ENCODE results near the gene LMBRD1.
"Not testable (repeated sequence)": the region's sequence is repeated elsewhere in the genome, so short reads cannot be mapped to it uniquely, and the experiment has no call there.

The LMBRD1 gene
- 56.3 to 57.2 reads per million in 2 donors for total RNA-seq

- DNase-seq: peak; percentile 99
Measured at GRCh38 chr6:69796642-69797390, at the start of gene LMBRD1. Gene LMBRD1 (minus strand): TSS chr6:69797010. CDS start chr6:69796881, 129 bp downstream.

DNA sequence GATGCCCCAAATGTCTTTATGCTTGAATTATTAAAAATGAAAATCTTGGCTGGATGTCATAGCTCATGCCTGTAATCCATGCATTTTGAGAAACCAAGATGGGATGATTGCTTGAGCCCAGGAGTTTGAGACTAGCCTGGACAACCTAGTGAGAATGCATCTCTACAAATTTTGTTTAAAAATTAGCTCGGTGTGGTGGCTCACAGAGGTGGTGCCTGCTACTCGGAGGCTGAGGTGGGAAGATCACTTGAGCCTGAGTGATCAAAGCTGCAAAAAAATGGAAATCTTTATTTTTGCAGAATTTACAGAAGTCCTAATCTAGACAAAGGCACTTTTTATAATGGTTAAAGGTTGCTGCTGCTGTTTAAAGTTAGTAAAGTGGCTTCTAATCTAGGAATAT, 49.5 kb upstream of the LMBRD1 start:
- DNase-seq: no peak

DNA sequence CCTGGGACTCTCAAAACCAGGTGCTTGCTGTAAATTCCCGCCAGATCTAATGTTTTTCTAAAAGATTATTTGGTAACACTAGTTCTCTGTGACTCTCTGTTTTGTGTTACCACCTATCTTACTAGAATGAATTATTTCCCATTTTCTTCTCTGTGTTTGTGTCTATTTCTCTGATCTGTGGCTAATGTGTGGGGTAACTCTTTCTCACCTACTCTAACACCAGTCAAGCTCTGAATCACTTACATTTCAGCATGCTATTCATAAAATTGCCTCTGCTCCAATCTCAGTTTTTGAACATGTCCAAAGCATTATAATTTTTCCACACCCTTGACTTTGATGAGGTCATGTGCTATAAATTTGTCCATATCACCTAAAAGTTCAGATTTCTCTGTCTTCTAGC, 46.4 kb upstream of the LMBRD1 start:
- DNase-seq: no peak

- DNase-seq: no peak
Measured at GRCh38 chr6:69841862-69842261, 45.1 kb upstream of the LMBRD1 start.

DNA sequence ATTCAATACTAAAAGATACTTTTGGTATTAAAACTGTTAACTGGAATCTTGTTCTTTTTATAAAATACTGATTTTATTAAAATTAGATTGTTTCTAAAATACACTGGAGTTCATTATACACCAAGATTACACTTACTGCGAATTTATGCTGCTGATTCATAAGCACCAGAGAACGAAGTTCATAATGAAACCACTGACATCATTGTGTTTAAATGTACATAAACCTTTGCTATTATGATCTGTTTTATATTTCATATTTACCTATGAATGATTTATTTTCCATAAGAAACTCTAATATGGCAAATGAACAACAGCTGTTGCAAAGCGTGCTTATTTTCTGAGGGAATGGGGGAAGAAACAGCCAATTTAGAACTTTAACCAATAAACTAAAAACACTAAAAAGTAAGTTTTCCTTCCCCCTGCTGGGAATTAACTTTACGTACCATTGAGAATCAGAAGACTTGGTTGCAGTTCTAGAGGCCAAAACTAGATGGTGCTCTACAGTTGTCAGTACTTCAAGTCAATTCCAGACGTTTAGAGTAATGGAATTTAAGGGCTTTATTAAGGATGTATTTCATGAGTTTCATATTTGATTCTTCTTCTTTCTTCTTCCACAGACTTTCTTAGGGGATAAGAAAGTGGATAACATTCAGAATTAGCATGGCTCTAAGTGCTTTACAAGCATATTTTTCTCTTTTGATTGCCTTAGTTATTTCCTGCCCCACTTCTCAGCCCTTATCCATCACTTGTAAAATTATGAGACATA, 38.8 kb upstream of the LMBRD1 start:
- no peak for DNase-seq

GRCh38 chr6:69832558-69832957, 35.7 kb upstream of the LMBRD1 start:
- no peak for DNase-seq

GRCh38 chr6:69827276-69827893, 30.6 kb upstream of the LMBRD1 start:
- no peak for DNase-seq

DNA sequence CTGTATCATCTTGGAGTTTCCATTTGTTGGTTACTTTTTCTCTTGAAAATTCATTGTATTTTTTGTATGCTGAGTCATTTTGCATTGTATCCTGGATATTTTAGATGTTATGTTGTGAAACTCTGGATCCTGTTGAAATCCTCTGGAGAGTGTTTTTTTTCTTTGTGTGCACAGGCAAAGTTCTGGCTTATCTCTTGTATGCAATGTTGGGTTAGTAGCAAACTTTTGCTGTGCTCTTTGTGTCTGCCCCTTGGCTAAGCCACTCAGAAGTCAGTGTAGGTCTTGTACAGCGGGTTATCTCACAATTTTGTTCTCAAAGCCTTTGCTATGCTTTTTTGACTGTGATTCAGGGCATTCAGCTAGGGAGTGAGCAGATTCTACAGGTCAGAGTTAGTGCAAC, 29.1 kb upstream of the LMBRD1 start:
- DNase-seq: no peak

DNA sequence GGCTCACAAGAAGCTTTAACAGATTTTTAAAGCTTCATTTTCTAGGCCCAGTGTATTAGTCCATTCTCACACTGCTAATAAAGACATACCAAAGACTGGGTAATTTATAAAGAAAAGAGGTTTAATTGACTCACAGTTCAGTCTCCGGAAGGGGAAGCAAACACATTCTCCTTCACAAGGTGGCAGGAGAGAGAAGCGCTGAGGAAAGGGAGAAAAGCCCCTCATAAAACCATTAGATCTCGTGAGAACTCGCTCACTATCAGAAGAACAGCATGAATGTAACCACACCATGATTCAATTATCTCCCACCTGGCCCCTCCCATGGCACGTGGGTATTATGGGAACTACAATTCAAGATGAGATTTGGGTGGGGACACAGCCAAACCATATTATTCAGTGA, 27.5 kb upstream of the LMBRD1 start:
- not testable (repeated sequence) for DNase-seq

DNA sequence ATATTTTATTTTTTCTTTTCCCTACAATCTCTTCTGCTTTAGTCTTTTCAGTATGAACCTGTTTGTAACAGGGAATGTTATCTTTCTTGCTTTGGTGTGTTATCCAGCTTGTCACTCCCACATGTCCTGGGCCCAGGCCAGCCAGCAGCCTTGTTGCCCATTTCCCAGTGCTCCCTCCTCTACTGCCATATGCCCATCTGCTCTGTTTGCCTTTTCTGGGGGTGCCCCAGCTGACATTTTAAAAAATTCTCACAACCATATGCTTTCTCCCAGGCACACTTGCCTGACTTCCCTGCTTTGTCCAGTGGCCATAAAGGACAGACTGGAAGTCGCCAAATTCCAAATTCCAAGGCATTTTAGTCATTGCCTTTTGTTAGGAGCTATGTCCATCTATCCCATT, 23.6 kb upstream of the LMBRD1 start:
- no peak for DNase-seq

DNA sequence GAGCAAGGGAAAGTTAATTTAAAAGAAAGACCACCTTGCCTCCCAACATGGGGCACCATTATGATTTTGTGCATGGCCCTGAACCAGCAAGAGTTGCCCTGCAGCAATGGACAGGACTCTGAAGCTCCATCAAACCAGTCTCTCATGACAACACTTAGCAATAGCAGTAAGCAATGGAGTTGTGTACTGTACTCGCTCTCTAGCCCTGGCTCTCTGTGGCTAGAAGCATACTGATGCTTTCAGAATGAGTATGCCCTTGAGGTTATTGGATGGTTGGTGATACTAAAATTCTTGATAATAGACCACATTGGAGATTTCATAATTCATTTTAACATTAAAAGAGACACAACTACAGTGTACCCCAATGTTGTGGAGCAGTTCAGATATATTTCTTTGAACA, 23.2 kb upstream of the LMBRD1 start:
- no peak for DNase-seq

DNA sequence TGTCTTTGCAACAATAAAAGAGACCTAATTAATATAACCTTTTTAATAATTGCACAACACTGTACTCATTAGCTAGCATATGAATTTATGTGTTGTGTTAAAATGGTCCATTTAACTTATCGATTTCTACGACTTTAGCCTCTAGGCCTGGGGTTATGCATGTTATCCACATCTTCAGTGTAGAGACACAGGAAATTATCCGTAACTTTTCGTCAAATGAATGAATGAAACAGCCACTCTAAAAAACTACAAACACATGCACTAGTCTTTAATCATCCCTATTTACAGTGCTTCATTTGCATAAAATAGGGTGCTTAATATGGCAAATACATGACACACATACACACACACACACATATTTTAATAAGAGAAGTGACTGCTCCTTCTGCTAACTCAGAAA, 22.3 kb upstream of the LMBRD1 start:
- DNase-seq: no peak

- DNase-seq: no peak
Measured at GRCh38 chr6:69818223-69818930, 21.6 kb upstream of the LMBRD1 start.

DNA sequence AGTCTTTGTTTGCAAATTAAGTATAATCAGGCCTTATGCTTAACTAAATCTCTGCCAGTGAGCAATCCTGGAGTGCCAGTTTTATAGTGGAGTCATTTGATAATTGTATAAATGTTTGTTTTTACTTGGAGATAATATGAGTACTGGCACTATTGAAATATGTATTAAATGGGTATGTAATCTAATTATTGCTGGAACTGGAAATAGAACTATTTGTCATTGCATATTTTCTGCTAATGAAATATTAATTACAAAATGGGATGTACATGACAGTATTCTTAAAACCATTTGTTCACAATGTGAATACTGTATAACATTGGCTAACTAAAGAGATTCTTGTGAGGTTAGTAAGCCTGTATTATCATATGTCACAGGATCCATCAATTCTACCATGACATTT, 20.5 kb upstream of the LMBRD1 start:
- no peak for DNase-seq

GRCh38 chr6:69816569-69816968, 19.8 kb upstream of the LMBRD1 start:
- DNase-seq: no peak

DNA sequence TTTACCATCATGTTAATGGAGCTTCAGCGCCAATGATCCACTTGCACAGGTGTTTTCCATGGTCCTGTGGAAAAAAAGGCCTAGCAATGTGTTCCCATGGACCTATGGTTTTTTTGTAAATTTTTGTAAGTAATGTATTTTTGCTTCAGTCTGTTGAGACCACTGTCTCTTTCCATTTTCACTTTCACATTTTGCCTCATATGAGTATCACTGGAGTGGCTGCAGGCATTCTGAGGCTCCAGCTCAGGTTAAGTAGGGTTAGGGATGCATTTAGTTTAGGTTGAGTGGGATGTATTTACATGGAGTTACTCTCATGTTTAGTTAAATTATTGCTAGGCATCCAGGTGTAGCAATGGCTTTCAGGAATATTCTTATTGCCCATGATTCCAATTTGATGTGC, 19.2 kb upstream of the LMBRD1 start:
- DNase-seq: no peak

DNA sequence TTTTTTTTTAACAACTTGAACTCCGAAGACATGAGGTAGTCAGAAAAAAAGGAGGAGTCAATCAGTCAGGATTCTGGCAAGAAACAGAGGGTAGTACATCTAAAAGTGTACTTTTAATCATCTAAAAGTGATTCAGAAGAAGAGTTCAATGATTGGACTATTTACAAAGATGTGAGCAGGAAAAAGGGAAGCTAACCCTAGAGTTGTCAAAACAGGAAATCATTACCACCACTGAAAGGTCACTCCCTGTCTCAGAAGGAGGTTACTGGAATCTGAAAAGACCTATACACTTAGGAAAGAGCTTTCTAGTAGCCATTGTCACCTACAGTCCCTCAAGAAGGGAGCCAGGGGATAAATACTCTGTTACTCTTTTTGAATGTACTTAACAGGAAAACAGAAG, 16.7 kb upstream of the LMBRD1 start:
- no peak for DNase-seq

- DNase-seq: no peak
Measured at GRCh38 chr6:69812746-69813427, 16.1 kb upstream of the LMBRD1 start.

DNA sequence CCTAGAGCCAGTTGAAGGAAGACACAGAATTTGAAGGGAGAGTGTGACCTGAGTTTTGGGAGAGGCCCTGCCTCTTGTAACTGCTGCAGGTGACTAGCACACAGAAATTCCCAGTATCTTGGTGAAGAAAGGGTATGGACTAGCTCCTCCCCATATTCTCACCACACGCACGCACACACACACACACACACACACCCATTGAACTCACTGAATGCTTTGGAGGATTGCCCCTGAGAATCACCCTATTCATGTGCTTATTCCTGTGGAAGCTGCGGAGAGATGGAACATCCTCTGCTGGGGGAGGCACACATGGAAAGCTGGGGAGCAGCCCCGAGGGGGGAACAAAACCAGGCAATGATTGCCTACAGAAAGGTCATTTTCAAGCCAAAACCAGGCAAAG, 6.2 kb upstream of the LMBRD1 start:
- DNase-seq: no peak

DNA sequence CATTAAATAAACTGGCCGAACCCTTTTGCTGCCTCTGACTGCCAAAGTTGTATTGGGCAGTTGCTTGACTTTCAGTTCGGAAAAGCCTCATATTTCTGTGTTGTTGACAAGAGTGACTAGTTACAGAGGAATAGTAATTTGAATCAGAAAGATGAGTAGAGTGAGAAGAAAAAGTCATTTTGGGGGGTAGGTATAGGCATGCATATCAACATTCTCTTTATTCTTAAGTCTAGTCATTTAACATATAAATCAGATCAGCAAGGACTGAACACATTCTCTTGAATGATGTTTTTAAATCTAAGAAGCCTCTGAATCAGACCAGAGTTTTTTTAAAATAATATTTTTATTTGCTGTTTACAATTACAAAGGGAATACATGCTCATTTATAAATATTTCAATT, 4.9 kb upstream of the LMBRD1 start:
- no peak for DNase-seq

DNA sequence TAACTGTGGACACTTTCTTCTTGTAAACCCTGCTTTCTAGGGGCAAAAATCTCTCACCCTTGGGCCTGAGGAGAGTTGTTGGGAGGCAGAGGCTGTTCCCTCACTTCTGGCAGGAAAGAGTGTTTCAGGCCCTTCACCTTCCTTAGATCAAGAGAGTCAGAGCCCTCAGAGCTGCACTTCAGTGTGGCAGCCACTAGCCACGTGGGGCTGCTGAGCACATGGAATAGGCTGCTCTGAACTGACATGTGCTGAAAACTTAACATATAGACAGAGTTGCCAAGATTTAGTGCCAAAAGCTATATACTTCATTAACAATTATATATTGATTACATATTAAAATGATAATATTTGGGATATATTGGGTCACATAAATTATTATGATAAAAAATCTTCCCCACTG, 4.4 kb upstream of the LMBRD1 start:
- no peak for DNase-seq

- DNase-seq: not testable (repeated sequence)
Measured at GRCh38 chr6:69798796-69799195, 2.0 kb upstream of the LMBRD1 start.
